HG03066 (cell line): ENCODE results near the gene PSMD5.

Experiments used
- ATAC-seq: cut with Tn5 transposase; IDR thresholded peaks from one replicate; pipeline ENCODE4 v1.9.1; 2021; ENCODE audit warnings: low read depth; ENCODE audit not compliant: unreplicated experiment

PSMD5 gene

DNA sequence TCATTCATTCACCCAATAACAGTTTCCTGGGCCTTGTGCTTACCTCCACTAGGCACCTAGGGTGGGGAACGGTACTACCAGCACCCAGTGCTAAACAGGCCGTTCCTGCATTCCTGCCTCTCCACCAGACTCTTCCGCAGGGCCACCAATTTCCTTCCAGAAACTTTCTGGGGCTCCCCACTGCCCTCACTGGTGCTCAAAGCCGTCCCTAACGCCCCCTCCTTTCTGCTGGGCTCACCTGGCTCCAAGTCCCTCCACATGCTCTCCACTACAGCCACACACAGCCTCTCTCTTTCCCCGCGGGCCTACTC lies 32.9 kb upstream of the PSMD5 start:
- ATAC-seq: no peak

DNA sequence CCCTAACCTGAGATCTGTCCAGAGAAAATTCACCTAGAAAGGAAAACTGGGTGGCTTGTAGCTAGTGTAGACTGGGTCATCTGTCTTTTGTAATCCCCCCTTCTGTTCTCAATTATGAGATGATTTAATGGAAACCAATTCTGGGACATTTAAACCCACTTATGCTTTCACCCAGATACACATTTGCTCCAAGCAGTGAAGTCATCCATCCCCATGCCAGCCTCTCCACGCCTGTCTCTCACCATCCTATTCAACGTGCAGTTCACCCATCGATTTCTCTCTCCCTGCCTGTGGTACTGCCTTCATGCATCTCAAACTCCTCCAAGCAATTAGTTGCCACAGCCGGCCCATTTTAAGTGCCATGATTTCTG lies 32.5 kb upstream of the PSMD5 start:
- ATAC-seq: no peak

DNA sequence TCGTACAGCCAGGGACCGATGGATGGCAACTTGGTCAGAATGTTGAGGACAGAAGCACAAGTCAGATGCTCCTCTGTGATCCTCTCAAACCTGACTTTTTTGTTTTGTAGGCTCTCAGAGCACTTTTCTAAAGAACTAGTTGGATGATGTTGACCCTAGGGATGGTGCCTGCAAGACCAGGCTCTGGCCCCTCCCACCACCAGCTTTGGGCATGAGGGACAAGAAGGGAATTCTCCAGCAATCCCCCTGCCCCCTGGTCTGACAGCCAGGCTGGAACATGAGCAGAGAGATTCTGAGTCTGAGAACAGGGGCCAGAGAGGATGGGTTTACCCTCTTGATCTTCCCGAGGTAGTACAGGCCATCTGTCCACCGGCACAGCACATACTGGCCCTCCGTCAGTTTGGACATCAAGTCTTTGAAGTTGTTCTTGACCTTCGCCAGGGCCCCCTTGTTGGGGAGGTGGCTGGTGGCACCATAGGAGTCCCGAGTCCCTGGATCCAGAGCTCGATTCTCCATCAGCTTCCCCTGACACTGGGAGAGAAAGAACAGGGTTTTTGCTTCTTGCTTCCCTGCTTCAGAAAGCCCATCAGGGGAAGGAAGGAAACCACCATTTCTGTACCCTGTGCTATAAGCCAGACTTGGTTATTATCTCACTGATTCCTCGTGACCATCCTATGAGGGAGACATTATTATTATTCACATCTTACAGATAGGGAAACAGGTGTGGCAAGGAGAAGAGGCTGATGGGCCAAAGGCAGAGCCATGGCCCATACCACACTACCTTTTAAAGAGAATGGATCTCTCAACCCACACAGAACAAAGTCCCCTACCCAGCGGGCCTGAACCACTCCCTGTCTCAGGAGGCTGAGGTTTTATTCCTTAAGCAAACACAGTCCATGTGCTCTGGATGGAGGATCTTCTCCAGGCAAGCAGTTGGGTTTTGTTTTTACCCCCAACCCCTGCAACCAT lies 31.8 kb upstream of the PSMD5 start:
- ATAC-seq: no peak

DNA sequence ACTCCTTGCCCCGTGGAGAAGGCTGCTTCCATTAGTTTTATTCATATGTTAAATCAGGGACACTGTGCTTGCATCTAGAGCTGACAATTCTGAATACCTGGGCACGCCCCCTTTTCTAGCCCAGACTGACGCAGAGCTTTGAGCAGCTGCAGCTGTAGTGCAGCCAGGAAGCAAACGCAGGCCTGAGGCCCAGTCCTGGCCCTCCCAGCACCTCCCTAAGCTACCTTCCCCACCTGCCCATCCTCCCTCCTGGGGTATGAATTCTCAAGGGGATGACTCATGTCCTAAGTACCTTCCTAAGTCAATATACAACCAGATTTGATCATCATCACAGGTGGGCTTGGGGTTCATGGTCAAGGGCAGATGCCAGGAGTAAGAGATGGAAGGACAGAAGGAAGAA lies 30.8 kb upstream of the PSMD5 start:
- no peak for ATAC-seq

DNA sequence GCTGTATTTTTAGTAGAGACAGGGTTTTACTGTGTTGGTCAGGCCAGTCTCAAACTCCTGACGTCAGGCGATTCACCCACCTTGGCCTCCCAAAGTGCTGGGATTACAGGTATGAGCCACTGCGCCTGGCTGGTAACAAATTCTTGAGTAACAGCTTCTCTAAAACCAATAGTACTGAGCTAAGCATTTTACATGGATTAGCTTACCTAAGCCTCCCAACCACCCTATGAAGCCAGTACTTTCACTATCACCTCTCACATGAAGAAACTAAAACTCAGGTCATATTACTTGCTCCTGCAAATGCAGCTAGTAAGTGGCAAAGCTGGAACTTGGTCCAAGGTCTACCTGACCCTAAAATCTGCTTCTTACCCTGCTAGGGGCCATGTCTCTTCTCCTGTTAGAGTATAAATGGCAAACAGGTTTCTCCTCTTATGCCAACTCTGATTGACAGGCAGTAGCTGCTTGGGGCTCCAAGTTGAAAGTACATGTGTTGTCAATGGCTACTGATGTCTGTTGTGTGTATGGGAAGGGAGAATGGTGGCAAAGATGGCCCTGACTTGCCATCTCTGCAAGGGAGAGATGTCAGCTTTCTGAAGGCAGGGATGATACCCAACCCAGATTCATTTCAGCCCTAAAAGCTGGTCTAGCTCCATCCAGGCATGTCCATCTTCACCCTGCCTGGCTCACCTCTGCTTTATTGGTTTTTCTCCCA lies 30.2 kb upstream of the PSMD5 start:
- ATAC-seq: no peak

DNA sequence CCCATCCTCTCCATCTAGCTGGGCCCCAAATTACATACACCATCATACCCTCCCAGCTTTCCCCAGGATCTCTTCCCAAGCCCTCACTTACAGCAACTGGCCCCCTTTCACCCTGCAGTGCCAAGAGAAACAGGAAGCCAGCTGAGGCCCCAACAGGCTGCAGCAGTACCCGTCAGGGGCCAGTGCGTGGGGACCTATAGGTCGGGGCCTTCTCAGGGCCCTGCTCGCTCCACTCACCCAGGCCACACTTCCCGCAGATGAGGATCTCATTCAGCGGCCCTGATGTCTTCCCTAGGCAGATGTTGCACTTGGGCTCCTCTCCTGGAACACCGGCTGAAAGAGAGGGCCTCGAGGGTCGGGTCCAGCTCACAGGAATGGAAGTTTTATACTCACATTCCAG lies 27.5 kb upstream of the PSMD5 start:
- ATAC-seq: no peak

DNA sequence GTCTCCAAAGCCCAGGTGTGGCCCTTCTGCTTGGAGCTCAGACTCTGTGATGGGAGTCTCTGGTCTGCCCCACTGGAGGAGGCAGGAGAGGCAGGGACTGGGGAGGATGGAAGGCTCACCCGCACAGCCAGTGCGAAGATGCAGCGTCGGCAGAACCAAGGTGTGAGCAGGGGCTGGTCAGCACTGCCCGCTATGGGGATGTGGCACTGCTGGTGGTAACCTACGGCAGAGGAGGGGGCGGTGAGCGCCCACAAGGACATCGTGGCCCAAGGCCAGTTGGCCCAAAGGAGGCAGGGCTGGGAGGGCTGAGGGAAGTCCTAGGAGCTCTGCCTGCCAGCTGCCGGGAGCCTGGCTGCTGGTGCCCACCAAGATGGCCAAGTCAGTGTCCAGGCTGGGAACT lies 27.0 kb upstream of the PSMD5 start:
- ATAC-seq: no peak

DNA sequence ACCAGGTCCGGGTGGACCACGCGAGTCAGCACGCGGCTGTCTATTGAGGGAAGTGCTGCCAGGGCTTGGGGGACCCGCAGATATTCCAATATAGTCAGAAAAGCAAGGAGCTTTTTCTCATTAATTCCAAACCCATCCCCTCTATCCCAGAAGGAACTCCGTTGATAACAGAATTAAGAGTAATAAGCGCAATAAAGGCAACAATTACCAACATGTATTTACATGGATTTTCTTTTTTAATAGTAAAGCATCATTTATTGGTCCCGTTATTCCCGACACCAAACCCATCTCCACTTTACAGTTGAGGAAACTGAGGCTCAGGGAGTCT lies 26.6 kb upstream of the PSMD5 start:
- no peak for ATAC-seq

DNA sequence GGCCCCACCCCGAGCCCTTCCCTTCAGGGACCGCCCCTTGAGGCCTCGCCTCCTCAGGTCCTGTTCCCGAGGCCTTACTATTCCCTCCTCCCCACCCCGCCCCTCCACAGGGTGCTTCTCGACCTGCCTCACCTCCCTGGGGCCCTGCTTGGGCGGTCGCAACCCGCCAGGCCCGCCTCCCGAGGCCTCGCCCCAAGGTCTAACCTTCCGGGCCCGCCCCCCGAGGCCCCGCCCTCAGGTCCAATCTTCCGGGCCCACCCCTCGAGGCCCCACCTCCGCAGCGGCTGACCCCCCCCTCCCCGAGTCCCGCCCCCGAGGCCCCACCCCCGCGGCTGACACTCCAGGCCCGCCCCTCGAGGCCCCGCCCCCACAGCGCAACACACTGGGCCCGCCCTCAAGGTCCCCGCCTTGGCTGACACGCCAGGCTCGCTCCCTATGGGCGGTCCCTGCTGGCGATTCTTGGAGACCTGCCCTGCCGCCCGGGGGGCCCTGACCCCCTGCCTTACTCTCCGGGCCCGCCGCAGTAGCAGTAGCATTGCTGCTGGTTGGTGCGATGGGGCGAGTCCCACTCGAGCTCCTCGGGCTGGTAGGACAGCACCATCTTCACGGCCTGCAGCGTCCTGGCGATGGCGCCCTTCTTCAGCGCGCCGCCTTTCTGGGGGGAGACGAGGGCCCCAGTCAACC lies 26.1 kb upstream of the PSMD5 start:
- ATAC-seq: peak; percentile 85

DNA sequence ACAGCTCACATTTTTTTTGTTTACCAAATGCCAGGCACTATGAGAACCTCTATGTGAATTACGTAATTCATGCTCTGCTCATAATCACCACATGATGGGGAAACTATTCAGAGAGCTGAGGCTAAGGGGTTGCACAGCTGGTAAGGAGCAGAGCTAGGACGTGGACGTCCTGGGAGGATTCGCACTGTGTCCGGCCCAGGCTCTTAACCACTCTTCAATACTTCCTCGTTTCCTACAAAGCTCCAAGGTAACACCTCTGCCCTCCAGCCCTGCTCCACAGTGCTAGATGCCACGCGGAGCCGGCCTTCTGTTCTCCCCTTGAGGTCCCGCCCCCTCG lies 25.6 kb upstream of the PSMD5 start:
- no peak for ATAC-seq

DNA sequence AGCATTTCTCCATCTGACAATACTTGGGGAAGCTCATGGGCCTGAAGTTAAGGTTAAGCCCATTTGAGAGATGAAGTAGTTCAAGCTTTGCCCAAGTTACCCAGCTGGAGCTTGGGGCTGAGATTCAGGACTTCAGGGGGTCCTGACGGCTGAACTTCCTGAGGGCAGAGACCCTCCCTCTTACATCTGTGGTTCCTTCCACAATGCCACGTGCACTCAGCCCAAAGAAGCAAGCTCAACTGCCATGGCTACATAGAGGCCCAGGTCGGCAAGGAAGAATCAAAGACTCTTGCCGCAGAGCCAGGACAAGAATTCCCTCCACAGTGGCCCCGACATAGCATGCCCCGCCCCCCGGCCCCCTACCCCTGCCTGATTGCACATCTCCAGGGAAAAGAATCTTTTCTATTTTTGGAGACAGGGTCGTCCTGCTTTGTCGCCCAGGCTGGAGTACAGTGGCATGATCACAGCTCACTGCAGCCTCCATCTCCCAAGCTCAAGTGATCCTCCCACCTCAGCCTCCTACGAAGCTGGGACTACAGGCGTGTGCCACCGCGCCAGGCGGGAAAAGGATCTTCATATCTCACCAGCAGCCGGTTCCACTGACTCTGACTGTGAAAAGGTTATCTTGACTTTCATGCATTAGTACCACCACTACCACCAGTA lies 25.1 kb upstream of the PSMD5 start:
- no peak for ATAC-seq

DNA sequence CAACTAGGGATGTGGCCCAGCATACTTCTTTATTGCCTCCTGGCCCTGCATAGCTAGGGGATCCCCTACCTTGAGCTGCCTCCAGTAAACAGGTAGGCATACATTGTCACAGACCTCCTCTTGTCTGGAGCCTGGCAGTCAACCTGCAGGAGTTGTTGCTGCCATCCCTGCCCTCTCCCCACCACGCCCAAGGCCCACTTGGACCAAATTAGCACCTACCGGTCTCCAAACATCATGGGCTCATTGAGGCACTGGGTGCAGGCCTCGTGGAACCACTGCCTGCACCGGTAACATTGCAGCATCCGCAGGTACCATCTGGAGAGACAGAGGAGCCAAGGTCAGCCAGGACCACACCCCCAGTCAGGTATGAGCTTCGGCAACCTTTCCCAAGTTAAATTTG lies 23.9 kb upstream of the PSMD5 start:
- ATAC-seq: no peak

DNA sequence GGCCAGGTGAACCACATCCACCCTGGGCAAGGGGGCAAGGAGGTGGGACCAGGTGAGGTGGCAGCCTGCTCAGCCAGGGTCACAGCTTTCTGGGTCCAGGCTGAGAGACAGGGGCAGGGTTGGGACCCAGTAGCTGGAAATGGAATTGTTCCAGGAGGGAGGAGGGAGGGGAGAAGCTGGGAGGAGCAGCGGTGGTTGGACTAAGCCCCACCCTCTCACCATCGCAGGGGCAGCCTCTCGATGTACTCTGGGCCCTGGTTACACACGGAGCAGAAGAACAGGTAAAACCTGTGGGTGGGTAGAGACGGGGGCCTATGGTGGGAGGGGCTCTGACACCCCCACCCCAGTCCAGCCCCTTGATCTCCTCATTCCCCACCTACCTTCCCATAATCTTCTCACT lies 23.1 kb upstream of the PSMD5 start:
- no peak for ATAC-seq

DNA sequence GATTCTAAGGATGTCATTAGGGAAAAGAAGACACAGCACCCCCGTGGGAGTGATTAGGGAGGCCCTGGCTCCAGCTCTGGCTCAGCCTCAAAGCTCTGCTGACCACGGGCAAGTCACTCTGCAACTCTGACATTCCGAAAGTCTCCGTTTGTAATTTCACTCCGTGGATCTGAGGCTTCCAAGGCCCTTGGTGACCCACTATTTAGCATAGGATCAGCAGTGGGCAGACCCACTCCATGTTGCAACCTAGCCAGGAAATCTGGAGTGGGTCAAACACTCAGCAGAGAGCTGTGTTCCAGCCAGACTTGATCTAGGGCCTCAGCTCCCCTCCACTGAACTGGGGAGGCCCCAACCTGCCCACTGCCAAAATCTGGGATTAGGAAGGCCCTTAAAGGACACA lies 22.5 kb upstream of the PSMD5 start:
- no peak for ATAC-seq

DNA sequence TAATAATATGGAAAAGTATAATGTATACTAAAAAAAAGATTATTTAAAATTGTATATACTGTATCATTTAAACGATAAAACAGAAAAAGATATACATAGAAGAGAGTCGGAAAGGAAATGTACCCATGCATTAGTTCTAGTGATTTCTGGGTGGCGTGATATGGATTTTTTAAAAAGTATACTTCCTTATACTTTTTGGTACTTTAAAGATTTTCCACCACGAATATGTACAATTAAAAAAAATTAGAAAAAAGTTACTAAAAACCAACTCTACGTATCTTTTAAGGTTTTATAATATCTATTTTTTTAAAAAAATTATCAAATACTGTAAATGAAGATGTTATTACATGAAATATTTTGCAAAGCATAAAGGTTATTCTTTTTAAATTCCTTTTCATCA lies 22.0 kb upstream of the PSMD5 start:
- no peak for ATAC-seq

DNA sequence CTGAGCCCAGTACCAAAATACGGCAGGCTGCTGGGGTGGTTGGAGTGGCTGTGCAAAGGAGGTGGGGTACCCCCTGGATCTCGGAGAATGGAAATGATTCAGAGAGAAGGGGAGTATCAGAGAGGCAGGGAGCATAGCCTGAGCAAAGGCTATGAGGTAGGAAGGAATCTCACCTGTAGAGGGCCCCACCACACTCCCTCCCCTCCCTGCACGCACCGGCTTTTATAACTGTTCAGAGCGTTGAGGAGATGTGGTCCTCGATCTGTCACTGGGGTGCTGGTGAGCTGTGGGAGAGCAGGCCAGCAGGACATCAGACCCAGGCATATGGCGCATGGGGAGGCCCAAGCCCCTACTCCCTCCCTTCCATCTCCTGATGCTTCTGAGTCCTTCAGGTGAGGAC lies 21.1 kb upstream of the PSMD5 start:
- no peak for ATAC-seq

DNA sequence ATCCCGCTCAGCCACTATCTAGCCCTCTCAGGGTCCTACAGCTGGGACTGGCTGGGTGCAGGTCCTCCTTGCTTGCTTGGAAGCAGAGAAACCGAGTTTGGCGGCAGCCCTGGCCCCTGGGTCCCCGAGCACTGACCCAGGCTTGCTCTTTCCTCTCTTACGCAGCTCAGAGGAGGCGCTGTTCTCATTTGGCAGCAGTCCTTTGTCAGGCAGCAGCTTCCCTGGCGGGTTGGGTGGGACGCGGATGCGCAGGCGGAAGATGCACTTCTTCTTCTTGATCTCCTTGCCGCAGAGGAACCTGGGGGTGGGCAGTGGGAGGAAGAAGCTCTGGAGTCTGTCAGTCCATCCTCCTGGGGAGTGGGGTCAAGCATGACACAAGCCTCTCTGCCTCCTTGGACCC lies 19.7 kb upstream of the PSMD5 start:
- ATAC-seq: no peak

DNA sequence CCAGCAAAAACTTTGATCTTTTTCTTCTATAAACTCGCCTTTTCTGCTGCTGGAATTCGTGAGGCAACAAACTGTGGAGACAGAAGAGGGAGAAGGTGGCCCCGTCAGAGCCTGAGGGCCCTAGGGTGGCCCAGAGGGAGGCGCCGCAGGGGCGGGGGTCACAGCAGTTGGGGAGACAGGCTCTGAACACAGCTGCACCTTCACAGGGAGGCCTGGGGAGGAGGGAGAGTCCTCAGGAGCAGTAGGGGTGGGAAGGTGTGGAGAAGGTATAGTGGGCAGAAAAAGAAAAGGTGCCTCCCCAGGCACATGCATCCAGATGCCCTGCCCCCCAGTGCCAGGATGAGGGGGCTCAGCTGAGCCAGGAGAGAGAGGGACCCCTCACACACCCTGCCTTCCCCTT lies 19.2 kb upstream of the PSMD5 start:
- ATAC-seq: no peak

DNA sequence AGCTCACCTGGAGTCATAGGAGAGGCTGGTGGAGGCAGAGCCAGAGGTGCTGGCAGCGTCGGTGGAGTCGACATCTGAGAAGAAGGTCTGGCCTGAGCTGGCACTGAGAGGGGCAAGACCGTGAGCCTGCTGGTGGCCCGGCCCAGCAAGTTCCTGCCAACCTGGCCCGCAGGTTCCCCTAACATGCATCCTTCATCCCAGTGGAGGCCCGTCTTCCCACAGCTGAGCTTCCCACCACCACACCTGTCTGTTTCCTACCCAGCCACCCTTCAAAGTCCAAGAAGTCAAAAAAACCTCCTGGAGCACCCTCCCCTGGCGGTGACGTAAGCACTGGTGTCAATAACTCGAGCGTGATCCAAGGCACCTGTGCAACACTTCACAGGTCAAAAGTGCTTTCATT lies 17.4 kb upstream of the PSMD5 start:
- no peak for ATAC-seq

DNA sequence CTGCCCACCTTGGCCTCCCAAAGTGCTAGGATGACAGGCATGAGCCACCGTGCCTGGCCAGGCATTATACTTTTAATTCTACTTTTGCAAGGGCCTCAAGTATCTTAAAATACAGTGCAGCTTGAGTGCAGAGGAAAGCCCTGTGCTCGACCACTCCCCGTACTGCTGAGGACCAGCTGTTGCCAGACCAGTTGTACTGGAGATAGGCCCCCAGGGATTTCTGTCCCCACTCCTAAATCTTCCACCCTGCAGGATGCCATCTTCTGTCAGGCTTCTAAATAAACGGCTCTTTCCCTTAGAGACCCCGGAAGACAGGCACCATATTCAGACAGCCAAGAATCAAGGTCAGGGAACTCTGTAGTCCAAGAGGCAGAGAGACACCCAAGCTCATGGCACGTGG lies 16.6 kb upstream of the PSMD5 start:
- ATAC-seq: no peak

DNA sequence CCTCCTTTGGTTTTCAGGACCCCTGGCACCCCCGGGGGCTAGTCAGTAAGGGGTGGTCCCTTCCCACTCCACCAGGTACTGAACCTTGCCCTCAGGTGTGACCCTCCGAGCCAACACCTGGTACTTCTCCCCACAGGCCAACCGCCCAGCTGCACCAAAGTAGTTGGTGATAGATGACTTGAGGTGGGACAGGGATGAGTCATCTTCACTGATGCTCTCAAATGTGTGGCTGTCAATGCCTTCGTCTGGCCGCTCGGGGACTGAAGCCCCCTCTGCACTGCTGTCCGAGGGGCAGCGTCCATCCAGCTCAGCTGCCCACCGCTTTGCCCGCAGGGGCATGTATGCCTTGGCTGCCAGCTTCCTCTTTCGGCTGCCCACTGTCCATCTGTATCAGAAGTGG lies 15.2 kb upstream of the PSMD5 start:
- no peak for ATAC-seq
